GM18517 (cell line): ENCODE results near the gene YY1.
"Not testable (repeated sequence)": the region's sequence is repeated elsewhere in the genome, so short reads cannot be mapped to it uniquely, and the experiment has no call there.

Source experiments
- ATAC-seq: cut with Tn5 transposase; IDR thresholded peaks from one replicate; pipeline ENCODE4 v1.9.1; 2021; ENCODE audit warnings: mild to moderate bottlenecking, moderate library complexity; ENCODE audit not compliant: unreplicated experiment

Gene YY1

GRCh38 chr14:100238419-100239210 lies at the start of gene YY1:
Gene YY1, plus strand, starts transcription at chr14:100239144. Its CDS starts 101 bp downstream, at chr14:100239245.
- ATAC-seq: peak; percentile 74

- no peak for ATAC-seq
These were observed 48.8 kb upstream of the YY1 start for GRCh38 chr14:100190126-100190525.

- no peak for ATAC-seq
These were observed 47.2 kb upstream of the YY1 start for GRCh38 chr14:100191584-100192249.

DNA sequence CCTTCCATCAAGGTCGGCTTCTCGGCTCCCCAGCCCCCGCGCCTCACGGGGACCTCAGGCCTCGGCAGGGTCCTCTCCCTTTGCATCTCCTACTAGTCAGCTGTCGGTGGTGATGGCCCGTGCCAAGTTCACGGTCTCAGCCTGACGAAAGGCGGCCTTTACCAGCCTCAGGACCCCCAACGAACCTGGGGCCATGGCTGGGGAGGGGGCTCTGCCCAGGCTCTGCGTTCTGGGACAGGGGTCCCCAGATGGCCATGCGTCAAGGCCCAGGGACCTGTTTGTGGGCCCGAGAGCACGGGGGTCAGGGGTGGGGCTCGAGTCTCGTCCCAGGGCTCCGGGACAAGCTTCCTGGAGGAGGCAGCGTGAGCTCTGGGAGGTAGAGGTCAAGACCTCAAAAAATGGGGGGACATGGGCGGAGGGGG lies 46.7 kb upstream of the YY1 start:
- no peak for ATAC-seq

GRCh38 chr14:100192672-100193416 lies 46.1 kb upstream of the YY1 start:
- peak; percentile 99 for ATAC-seq

DNA sequence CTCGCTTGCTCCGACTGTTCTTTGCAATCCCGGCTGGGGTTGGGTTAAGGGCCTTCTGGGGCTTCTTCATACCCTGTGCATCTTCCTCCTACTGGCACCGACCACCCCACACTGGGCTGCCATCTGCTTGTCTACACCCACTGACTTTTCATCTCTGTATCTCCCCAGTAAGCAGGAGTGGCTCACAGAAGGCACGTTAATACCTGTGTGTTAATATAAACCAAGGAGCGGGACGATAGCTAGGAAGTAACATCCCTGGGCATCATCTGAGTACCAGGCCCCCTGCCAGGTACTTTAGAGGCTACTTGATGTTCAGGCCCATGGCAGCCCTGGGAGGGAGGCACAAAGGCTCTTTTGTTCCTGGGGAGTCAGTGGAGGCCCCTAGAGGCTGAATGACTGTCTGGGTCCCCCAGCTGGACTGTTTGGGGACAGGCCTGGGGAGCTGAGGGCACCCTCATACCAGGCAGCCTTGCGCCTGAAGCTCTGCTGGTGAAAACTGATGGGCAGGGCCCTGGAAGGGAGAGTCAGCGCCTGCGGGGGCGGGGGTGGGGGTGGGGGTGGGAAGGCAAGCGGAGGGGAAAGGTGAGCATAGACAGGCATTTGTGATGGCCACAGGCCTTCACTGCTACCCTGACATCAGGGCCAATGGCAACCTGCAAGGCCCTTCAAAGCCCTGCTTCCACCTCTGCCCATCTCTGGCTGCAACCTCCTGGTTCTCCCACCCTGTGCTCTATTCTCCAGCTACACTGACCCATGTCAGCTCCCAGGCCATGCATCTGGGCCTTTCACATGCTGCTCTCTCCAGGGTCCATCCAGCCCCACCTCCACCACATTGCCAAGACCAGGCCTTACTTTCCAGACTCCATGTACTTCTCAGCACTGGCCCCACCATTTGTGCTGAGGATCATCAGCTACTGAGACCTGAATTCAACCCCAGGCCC lies 45.3 kb upstream of the YY1 start:
- ATAC-seq: no peak

GRCh38 chr14:100199240-100199860 lies 39.6 kb upstream of the YY1 start:
- ATAC-seq: no peak

- ATAC-seq: no peak
These were observed 38.6 kb upstream of the YY1 start for GRCh38 chr14:100200311-100200710.

- ATAC-seq: no peak
These were observed 37.2 kb upstream of the YY1 start for GRCh38 chr14:100201701-100202100.

DNA sequence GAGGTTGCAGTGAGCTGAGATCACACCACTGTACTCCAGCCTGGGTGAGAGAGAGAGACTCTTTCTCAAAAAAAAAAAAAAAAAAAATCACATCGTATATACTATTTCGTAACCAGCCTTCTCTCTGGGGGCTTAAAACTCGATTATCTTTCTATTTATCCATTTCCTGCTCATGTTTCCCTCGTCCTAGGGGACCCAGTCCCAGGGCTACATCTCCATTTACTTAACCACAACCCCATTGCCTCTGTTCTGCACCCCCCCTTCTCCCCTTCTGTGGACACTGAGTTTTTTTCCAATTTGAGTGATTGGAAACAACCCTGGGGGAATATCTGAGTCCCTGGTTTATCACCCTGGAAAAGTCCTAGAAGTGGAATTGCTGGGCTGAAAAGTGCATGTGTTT lies 36.2 kb upstream of the YY1 start:
- ATAC-seq: no peak

DNA sequence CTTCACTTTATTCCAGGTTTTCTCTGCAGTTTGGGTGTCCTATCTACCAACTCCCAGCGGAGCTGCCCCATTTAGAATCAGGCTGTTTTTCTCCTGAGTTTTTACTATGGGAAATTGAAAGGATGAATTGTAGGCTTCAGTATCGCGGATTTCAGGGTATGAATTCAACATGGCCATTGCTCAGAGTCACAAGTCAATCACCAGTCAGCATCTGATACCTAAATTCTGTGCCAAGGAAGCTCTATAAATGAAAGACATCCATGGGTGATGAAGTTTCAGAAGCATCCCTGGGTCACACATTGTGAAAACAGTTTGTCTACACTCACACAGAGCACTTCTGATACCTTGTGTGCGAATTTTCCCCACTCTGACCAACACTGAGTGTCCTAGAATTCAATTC lies 35.8 kb upstream of the YY1 start:
- ATAC-seq: no peak

- no peak for ATAC-seq
These were observed 34.7 kb upstream of the YY1 start for GRCh38 chr14:100203962-100204834.

GRCh38 chr14:100204835-100205167 lies 34.1 kb upstream of the YY1 start:
- not testable (repeated sequence) for ATAC-seq

DNA sequence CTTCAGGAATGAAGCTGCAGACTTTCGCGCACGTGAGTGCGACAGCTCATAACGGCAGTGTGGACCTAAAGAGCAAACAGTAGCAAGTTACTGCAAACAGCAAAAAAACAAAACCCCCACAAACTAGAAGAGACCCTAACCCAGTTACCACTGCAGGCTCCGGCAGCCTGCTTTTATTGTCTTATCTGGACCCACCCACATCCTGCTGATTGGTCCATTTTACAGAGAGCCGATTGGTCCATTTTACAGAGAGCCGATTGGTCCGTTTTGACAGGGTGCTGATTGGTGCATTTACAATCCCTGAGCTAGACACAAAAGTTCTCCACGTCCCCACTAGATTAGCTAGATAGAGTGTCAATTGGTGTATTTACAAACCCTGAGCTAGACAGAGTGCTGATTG lies 31.4 kb upstream of the YY1 start:
- ATAC-seq: not testable (repeated sequence)

- not testable (repeated sequence) for ATAC-seq
These were observed 30.8 kb upstream of the YY1 start for GRCh38 chr14:100208136-100208535.

- no peak for ATAC-seq
These were observed 27.6 kb upstream of the YY1 start for GRCh38 chr14:100211366-100211765.

- ATAC-seq: no peak
These were observed 27.1 kb upstream of the YY1 start for GRCh38 chr14:100211893-100212292.

DNA sequence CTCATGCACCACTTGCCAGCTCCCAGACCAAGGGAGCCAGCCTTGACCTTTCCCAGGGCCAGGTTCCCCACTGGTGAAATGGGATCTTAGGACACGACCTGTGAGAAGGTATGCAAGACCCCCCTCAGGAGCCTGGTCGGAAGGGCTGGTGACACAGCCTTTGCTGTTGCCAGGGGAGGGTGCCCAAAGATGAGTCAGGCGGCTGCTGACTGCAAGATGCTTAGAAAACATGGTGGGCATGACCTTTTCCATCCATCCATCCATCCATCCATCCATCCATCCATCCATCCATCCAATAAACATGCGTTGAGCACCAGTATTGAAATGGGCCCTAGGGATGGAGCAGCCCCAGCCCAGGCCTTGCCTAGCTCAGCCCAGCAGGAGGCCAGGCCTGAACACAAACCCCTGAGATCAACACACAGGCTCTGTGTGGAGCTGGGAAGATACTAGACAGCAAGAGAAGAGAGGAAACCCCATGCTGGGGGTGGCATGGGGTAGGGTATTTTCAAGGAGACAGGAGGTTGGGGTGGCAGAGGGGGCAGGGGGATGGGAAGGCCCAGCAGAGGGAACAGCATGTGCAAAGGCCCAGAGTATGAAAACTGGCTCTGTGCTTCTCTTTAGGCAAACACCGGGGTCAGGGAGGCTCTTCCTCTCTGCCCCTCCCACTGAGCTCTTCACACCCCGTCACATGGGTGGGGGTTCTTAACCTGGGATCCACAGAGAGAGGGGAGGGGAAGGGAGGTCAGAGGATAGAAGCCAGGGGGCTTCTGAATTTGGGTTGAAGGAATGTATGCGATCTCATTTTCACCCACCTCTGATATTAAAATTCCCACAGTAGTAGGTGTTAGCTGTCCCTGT lies 26.2 kb upstream of the YY1 start:
- ATAC-seq: no peak
